ENCODE measurements around the gene TINAGL1. TPM values are rescaled to one million over a fixed set of nuclear protein-coding genes. Genes with fewer than 3 reads are reported as not detected.

Gene TINAGL1
- total RNA-seq, 1 experiment from 2014 or later = 0.23 TPM

DNA sequence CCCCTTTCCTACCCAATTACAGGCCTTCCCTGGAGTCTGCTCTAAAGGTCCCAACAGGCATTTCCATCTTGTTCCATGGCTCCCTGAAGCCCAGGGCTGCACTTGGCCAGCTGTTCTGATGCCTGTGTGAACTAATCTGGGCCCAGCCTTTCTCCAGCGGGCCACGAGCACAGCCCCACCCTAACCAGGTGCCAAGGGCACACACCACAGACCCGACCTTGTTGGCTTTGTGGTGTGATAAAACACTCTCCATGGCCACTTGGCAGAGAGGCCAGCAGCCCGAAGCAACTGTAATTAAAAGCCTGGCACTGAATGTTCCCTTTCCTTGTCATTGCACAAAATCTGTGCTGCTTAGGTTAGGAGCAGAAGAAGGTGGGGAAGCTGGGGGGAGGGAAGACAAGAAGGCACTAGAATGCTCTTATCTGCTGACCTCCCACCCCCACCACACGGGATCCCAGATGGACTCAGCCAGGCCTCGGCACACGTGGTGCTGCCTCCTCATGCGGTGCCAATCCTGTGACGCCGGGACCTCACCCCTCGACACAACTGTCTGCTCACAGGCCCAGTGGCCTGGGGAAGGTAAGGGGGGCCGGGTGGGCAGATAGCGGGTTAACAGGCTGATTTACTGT is 51.1 kb downstream of the TINAGL1 start:
- DNase-seq (ENCODE audit: low spot score) = no peak

DNA sequence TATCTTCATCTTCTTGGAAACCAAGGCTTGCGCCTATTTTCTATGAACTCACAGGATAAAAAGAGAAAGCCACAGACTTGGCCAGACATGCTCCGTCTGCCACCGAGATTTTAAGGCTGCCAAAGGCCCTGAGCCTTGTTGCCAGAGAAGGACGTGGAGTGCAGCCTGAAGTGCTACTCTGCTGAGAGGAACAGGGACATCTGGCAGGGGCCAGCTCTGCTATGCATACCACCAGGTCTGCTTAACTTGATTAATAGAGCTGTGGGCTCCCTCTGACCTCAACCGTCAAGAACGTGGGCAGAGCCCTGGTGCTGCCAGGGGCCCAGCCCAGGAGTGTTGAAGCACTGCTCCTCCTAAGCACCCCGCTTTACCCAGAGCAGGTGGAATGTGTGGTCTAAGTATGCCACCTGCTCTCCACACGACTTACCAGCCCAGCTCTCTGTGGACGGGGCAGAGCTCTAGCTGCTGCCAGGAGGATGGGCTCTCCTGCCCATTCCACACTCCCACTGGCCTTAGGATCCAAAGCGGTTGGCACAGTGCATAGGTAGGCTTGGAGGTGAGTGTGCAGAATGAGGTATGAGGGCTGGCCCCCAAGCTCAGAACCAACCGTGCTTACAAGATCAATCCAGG is 51.7 kb downstream of the TINAGL1 start:
- DNase-seq (ENCODE audit: low spot score) = no peak

DNA sequence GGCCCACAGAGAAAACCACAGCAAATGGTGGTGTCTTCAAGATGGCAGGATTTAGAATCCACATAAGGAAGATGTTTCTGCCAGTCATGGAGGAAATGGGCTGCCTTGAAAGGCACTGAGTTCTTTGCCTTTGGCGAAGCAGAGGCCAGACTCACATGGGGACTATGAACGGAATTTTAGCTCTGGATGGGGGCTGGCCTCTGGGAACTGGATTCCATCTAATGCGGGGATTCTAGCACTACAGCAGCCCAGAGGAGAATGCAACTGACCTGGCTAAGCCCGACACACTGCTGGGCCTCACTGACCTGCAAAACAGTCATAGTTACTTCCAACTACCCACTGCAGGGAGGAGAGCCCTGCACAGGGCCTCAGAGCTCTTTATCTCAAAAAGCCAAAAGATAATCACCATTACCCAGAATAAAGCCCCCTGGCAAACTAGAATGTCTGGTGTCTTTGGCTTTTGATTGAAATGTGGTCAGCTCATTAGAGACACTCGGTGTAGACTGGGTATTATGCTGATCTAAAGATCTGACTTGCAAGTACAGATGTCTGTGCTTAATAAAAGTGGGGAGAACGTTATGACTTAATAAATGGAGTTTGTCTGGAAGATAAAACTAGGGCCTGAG is 52.7 kb downstream of the TINAGL1 start:
- DNase-seq (ENCODE audit: low spot score) = no peak

DNA sequence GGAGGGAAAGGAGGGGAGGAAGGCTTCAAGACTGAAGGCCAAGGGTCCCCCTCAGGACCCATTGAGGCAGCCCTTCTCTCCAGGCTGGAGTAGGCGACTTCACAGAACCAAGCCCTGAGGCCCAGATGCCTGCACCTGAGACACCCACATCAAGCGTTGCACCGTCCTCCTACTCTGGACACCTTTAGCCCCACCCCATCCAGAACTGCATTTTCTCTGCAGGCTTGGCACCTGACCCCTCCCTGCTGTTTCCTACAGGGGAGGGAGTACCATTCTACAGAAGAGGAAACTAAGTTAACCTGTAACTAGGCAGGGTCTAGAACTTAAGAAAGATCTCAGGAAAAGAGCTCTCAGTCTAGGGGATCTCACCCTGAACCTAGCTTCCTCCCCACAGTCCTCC is 56.3 kb downstream of the TINAGL1 start:
- no peak for DNase-seq (ENCODE audit: low spot score)

DNA sequence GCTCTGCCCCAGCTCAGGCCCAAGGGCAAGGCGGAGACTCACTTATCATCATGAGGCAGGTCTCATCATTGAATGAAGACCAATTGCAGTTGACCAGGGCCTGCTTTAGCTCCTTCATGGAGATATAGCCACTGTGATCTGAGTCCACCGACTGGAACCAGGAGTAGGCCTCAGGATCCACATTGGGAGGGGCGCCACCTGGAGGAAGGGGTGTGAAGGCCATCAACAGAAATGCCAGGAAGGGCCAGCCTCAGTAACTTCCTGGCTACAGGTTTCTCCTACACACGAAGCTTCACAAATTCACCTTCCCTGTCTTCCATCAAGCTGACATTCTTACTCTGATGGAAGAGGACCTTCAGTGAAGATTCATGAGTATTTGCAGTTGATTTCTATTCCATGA is 56.8 kb downstream of the TINAGL1 start:
- DNase-seq (ENCODE audit: low spot score) = peak; percentile 16

Other genes with a start within 250 kb of the TINAGL1 start
- gene FABP3, start 203.4 kb upstream of the TINAGL1 start, total RNA-seq (2014; rRNA removed; shearing (Covaris generic)) = not detected in 2 replicates
- 9.9 and 15.0 TPM in 2 replicates for gene SERINC2, start 163.3 kb upstream of the TINAGL1 start, total RNA-seq (2014; rRNA removed; shearing (Covaris generic))
- gene HCRTR1, start 41.2 kb downstream of the TINAGL1 start, total RNA-seq (2014; rRNA removed; shearing (Covaris generic)) = not detected in 2 replicates
- gene PEF1, start 68.4 kb downstream of the TINAGL1 start, total RNA-seq (2014; rRNA removed; shearing (Covaris generic)) = 94.3 and 94.6 TPM in 2 replicates
- gene COL16A1, start 127.5 kb downstream of the TINAGL1 start, total RNA-seq (2014; rRNA removed; shearing (Covaris generic)) = 9.2 and 12.2 TPM in 2 replicates
- gene ADGRB2, start 187.8 kb downstream of the TINAGL1 start, total RNA-seq (2014; rRNA removed; shearing (Covaris generic)) = 2.4 and 3.5 TPM in 2 replicates
- 3.6 and 9.9 TPM in 2 replicates for gene SPOCD1, start 239.5 kb downstream of the TINAGL1 start, total RNA-seq (2014; rRNA removed; shearing (Covaris generic))